ENCODE results near the gene MOGAT2.
"Not testable (repeated sequence)": the region's sequence is repeated elsewhere in the genome, so short reads cannot be mapped to it uniquely, and the experiment has no call there.

MOGAT2 gene

GRCh38 chr11:75717608-75718418, at the start of gene MOGAT2:
MOGAT2 (plus strand) TSS chr11:75717838; CDS start chr11:75717889, 51 bp downstream.
- H3K4me3 Mint-ChIP-seq: no peak within 1 kb of the TSS
- H3K27me3 Mint-ChIP-seq: no peaks in the 10 kb centered on the region
- no peaks in the 10 kb centered on the region for H3K36me3 Mint-ChIP-seq
- no peaks in the 10 kb centered on the region for H3K4me1 Mint-ChIP-seq (ENCODE audit: low read depth)
- H3K9me3 Mint-ChIP-seq (ENCODE audit: low read depth): no peaks in the 10 kb centered on the region
- no peak within 1 kb of the TSS for H3K27ac Mint-ChIP-seq

GRCh38 chr11:75668451-75669297, 49.0 kb upstream of the MOGAT2 start, which contains the start of gene MAP6:
MAP6 (minus strand) TSS chr11:75669038; CDS start chr11:75668369, 669 bp downstream.
- Mint-ChIP-seq H3K27ac (no peak within 1 kb of the TSS), H3K4me3 (peak within 1 kb of the TSS; percentile 88), H3K36me3 (no peaks in the 10 kb centered on the region), H3K9me3 (ENCODE audit: low read depth) (no peaks in the 10 kb centered on the region), H3K27me3 (peaks cover 46% of the 10 kb centered on the region), H3K4me1 (ENCODE audit: low read depth) (peaks cover 8% of the 10 kb centered on the region)

- Mint-ChIP-seq H3K36me3 (peaks cover 2% of the 10 kb centered on the region), H3K4me1 (ENCODE audit: low read depth) (peaks cover 5% of the 10 kb centered on the region), H3K9me3 (ENCODE audit: low read depth) (no peaks in the 10 kb centered on the region), H3K4me3 (no peak overlapping the region), H3K27ac (no peak overlapping the region), H3K27me3 (peaks cover 25% of the 10 kb centered on the region)
These were observed 43.6 kb upstream of the MOGAT2 start for GRCh38 chr11:75673977-75674582.

- Mint-ChIP-seq H3K27ac (no peak overlapping the region), H3K4me3 (no peak overlapping the region), H3K27me3 (peaks cover 10% of the 10 kb centered on the region), H3K4me1 (ENCODE audit: low read depth) (peaks cover 5% of the 10 kb centered on the region), H3K9me3 (ENCODE audit: low read depth) (no peaks in the 10 kb centered on the region), H3K36me3 (peaks cover 2% of the 10 kb centered on the region)
These were observed 40.4 kb upstream of the MOGAT2 start for GRCh38 chr11:75677275-75677674.

- Mint-ChIP-seq H3K4me3 (no peak overlapping the region), H3K27me3 (peaks cover 13% of the 10 kb centered on the region), H3K9me3 (ENCODE audit: low read depth) (peaks cover 3% of the 10 kb centered on the region), H3K36me3 (peaks cover 2% of the 10 kb centered on the region), H3K4me1 (ENCODE audit: low read depth) (peaks cover 5% of the 10 kb centered on the region), H3K27ac (no peak overlapping the region)
These were observed 39.7 kb upstream of the MOGAT2 start for GRCh38 chr11:75677909-75678308.

- no peak overlapping the region for H3K27ac Mint-ChIP-seq
- peaks cover 5% of the 10 kb centered on the region for H3K4me1 Mint-ChIP-seq (ENCODE audit: low read depth)
- peaks cover 6% of the 10 kb centered on the region for H3K9me3 Mint-ChIP-seq (ENCODE audit: low read depth)
- peaks cover 20% of the 10 kb centered on the region for H3K27me3 Mint-ChIP-seq
- H3K36me3 Mint-ChIP-seq: peaks cover 2% of the 10 kb centered on the region
- H3K4me3 Mint-ChIP-seq: no peak overlapping the region
These were observed 38.9 kb upstream of the MOGAT2 start for GRCh38 chr11:75678620-75679259.

GRCh38 chr11:75679566-75679965, 38.1 kb upstream of the MOGAT2 start:
- H3K27me3 Mint-ChIP-seq: peaks cover 26% of the 10 kb centered on the region

GRCh38 chr11:75683856-75684255, 33.8 kb upstream of the MOGAT2 start:
- H3K9me3 Mint-ChIP-seq (ENCODE audit: low read depth): peaks cover 25% of the 10 kb centered on the region
- not testable (repeated sequence) for H3K4me1 Mint-ChIP-seq (ENCODE audit: low read depth); H3K27ac Mint-ChIP-seq; H3K4me3 Mint-ChIP-seq
- peaks cover 12% of the 10 kb centered on the region for H3K36me3 Mint-ChIP-seq
- H3K27me3 Mint-ChIP-seq: peaks cover 43% of the 10 kb centered on the region

More at GRCh38 chr11:75679566-75679965, 38.1 kb upstream of the MOGAT2 start:
- no peaks in the 10 kb centered on the region for H3K36me3 Mint-ChIP-seq
- H3K27ac Mint-ChIP-seq: no peak overlapping the region
- no peak overlapping the region for H3K4me3 Mint-ChIP-seq
- H3K4me1 Mint-ChIP-seq (ENCODE audit: low read depth): peaks cover 5% of the 10 kb centered on the region
- peaks cover 6% of the 10 kb centered on the region for H3K9me3 Mint-ChIP-seq (ENCODE audit: low read depth)

- Mint-ChIP-seq H3K36me3 (peaks cover 9% of the 10 kb centered on the region), H3K9me3 (ENCODE audit: low read depth) (peaks cover 14% of the 10 kb centered on the region), H3K27ac (no peak overlapping the region), H3K27me3 (peaks cover 31% of the 10 kb centered on the region), H3K4me3 (no peak overlapping the region), H3K4me1 (ENCODE audit: low read depth) (peaks cover 8% of the 10 kb centered on the region)
These were observed 27.6 kb upstream of the MOGAT2 start for GRCh38 chr11:75689863-75690609.

- Mint-ChIP-seq H3K4me1 (ENCODE audit: low read depth) (peaks cover 8% of the 10 kb centered on the region), H3K36me3 (peaks cover under 1% of the 10 kb centered on the region), H3K27ac (no peak overlapping the region), H3K9me3 (ENCODE audit: low read depth) (peaks cover 1% of the 10 kb centered on the region), H3K4me3 (no peak overlapping the region), H3K27me3 (peaks cover 32% of the 10 kb centered on the region)
These were observed 25.8 kb upstream of the MOGAT2 start for GRCh38 chr11:75691804-75692203.

- Mint-ChIP-seq H3K4me3 (no peak overlapping the region), H3K27me3 (peaks cover 30% of the 10 kb centered on the region), H3K4me1 (ENCODE audit: low read depth) (no peaks in the 10 kb centered on the region), H3K27ac (no peak overlapping the region), H3K36me3 (no peaks in the 10 kb centered on the region), H3K9me3 (ENCODE audit: low read depth) (no peaks in the 10 kb centered on the region)
These were observed 19.6 kb upstream of the MOGAT2 start for GRCh38 chr11:75697906-75698581.

GRCh38 chr11:75700940-75701339, 16.7 kb upstream of the MOGAT2 start:
- Mint-ChIP-seq H3K9me3 (ENCODE audit: low read depth) (no peaks in the 10 kb centered on the region), H3K4me1 (ENCODE audit: low read depth) (peaks cover 5% of the 10 kb centered on the region), H3K27ac (no peak overlapping the region), H3K4me3 (no peak overlapping the region), H3K27me3 (peaks cover 21% of the 10 kb centered on the region), H3K36me3 (no peaks in the 10 kb centered on the region)

- Mint-ChIP-seq H3K27me3 (peaks cover 7% of the 10 kb centered on the region), H3K36me3 (no peaks in the 10 kb centered on the region), H3K4me3 (no peak overlapping the region), H3K9me3 (ENCODE audit: low read depth) (no peaks in the 10 kb centered on the region), H3K4me1 (ENCODE audit: low read depth) (peaks cover 5% of the 10 kb centered on the region), H3K27ac (no peak overlapping the region)
These were observed 13.9 kb upstream of the MOGAT2 start for GRCh38 chr11:75703695-75704237.

Data from activated naive CD8-positive, alpha-beta T cell (primary cell).